Astrocyte (in vitro differentiated cells and primary cell): ENCODE results near the gene GPATCH8. TPM values are rescaled to one million over a fixed set of nuclear protein-coding genes. Genes with fewer than 3 reads are reported as not detected.

Experiments
- DNase-seq: peaks from one replicate; pipeline ENCODE4 v3.0.0-alpha.2; 2010; ENCODE audit warnings: low read depth
- FAIRE-seq: peaks from 2 replicates; lab custom pipeline; 2011; peaks lifted over from hg19 to GRCh38; lab: Jason Lieb, UNC
- H2AFZ ChIP-seq: 2 replicates; pipeline ENCODE4 v1.6.0; 2012; ENCODE audit warnings: low read depth, low read length, inconsistent platforms
- H3K27ac ChIP-seq: 2 replicates; pipeline ENCODE4 v1.5.1; 2011; ENCODE audit warnings: low read depth, low read length, inconsistent platforms
- H3K27me3 ChIP-seq: 2 replicates; pipeline ENCODE4 v1.6.0; 2011; ENCODE audit warnings: low read length, inconsistent platforms; ENCODE audit not compliant: insufficient read depth
- H3K36me3 ChIP-seq: 2 replicates; pipeline ENCODE4 v1.5.1; 2011; ENCODE audit warnings: low read length, inconsistent platforms; ENCODE audit not compliant: insufficient read depth
- H3K4me1 ChIP-seq: 2 replicates; pipeline ENCODE4 v1.5.1; 2011; ENCODE audit warnings: low read length, inconsistent platforms; ENCODE audit not compliant: insufficient read depth
- H3K4me2 ChIP-seq: 2 replicates; pipeline ENCODE4 v1.6.0; 2012; ENCODE audit warnings: low read length, inconsistent platforms
- H3K4me3 ChIP-seq: 2 replicates; pipeline ENCODE4 v1.5.1; 2011; ENCODE audit warnings: low read depth, mild to moderate bottlenecking, low read length, inconsistent platforms; ENCODE audit not compliant: insufficient read depth
- H3K79me2 ChIP-seq: 2 replicates; pipeline ENCODE4 v1.6.0; 2012; ENCODE audit warnings: mild to moderate bottlenecking, low read length, inconsistent platforms; ENCODE audit not compliant: insufficient read depth
- H3K9ac ChIP-seq: 2 replicates; pipeline ENCODE4 v1.6.0; 2012; ENCODE audit warnings: mild to moderate bottlenecking, low read length, inconsistent platforms
- H3K9me3 ChIP-seq: 2 replicates; pipeline ENCODE4 v1.5.1; 2012; ENCODE audit warnings: low read depth, mild to moderate bottlenecking, low read length, inconsistent platforms; ENCODE audit not compliant: insufficient read depth
- H4K20me1 ChIP-seq: 2 replicates; pipeline ENCODE4 v1.6.0; 2012; ENCODE audit warnings: low read length, inconsistent platforms; ENCODE audit not compliant: insufficient read depth
- H3K27ac Mint-ChIP-seq: one replicate; pipeline ENCODE4 v1.8.0; 2021; ENCODE audit warnings: mild to moderate bottlenecking, mixed read lengths; ENCODE audit not compliant: unreplicated experiment
- H3K27me3 Mint-ChIP-seq: one replicate; pipeline ENCODE4 v1.8.0; 2021; ENCODE audit warnings: low read depth, mixed read lengths; ENCODE audit not compliant: unreplicated experiment
- H3K36me3 Mint-ChIP-seq: one replicate; pipeline ENCODE4 v1.8.0; 2021; ENCODE audit warnings: low read depth, mixed read lengths; ENCODE audit not compliant: unreplicated experiment
- H3K4me1 Mint-ChIP-seq: one replicate; pipeline ENCODE4 v1.8.0; 2021; ENCODE audit warnings: low read depth, mixed read lengths; ENCODE audit not compliant: unreplicated experiment
- H3K4me3 Mint-ChIP-seq: one replicate; pipeline ENCODE4 v1.8.0; 2021; ENCODE audit warnings: mild to moderate bottlenecking, moderate library complexity, mixed read lengths; ENCODE audit not compliant: unreplicated experiment
- H3K9me3 Mint-ChIP-seq: one replicate; pipeline ENCODE4 v1.8.0; 2021; ENCODE audit warnings: mild to moderate bottlenecking, mixed read lengths; ENCODE audit not compliant: unreplicated experiment
- EZH2 ChIP-seq: IDR thresholded peaks from 2 replicates; pipeline ENCODE4 v1.6.1; 2012; ENCODE audit warnings: mild to moderate bottlenecking, low read length, inconsistent platforms; ENCODE audit not compliant: insufficient read depth
- total RNA-seq: library from RNA; stranded (reverse); gene quantifications from 2 replicates; pipeline ENCODE4 v1.2.1, GENCODE V29; 2021
- TF ChIP-seq, protein P1 (sequence below): IDR thresholded peaks from 2 replicates; pipeline ENCODE4 v1.5.1; 2011; ENCODE audit warnings: low read depth, mild to moderate bottlenecking, inconsistent platforms, low read length, moderate library complexity; ENCODE audit not compliant: insufficient read depth

The GPATCH8 gene
- total RNA-seq, 1 donor from 2014 or later = 43.3 TPM

DNA sequence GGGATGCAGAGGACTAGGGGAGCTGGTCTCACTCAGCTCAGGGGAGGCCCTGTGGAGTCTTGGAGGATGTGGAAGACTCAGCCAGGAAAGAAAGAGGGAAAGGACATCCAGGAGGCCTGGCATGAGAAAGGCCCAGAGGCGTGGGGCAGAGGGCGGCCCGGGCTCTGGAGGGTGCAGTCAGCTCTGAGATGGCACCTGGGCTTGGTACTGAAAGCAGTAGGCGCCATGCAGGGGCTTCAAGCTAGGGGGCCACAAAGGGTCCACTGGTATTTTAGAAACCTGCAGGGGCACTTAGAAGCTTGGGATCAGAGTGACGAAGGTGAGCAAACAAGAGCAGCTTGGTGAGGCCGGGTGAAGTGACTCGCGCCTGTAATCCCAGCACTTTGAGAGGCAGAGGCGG is 145.1 kb downstream of the GPATCH8 start:
- Mint-ChIP-seq H3K27ac (no peak overlapping the region), H3K27me3 (peaks cover 2% of the 10 kb centered on the region), H3K9me3 (no peaks in the 10 kb centered on the region), H3K36me3 (peaks cover 9% of the 10 kb centered on the region), H3K4me1 (peaks cover 15% of the 10 kb centered on the region), H3K4me3 (no peak overlapping the region)
- peaks cover 52% of the 10 kb centered on the region for H4K20me1 ChIP-seq
- TF ChIP-seq EZH2 = no peak
- TF ChIP-seq, protein P1, sequence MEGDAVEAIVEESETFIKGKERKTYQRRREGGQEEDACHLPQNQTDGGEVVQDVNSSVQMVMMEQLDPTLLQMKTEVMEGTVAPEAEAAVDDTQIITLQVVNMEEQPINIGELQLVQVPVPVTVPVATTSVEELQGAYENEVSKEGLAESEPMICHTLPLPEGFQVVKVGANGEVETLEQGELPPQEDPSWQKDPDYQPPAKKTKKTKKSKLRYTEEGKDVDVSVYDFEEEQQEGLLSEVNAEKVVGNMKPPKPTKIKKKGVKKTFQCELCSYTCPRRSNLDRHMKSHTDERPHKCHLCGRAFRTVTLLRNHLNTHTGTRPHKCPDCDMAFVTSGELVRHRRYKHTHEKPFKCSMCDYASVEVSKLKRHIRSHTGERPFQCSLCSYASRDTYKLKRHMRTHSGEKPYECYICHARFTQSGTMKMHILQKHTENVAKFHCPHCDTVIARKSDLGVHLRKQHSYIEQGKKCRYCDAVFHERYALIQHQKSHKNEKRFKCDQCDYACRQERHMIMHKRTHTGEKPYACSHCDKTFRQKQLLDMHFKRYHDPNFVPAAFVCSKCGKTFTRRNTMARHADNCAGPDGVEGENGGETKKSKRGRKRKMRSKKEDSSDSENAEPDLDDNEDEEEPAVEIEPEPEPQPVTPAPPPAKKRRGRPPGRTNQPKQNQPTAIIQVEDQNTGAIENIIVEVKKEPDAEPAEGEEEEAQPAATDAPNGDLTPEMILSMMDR = no peak
- no peaks in the 10 kb centered on the region for H3K27me3 ChIP-seq
- no peaks in the 10 kb centered on the region for H3K36me3 ChIP-seq
- DNase-seq (no peak), FAIRE-seq (no peak)
- no peak overlapping the region for H3K4me3 ChIP-seq
- no peak overlapping the region for H3K27ac ChIP-seq
- peaks cover 6% of the 10 kb centered on the region for H3K79me2 ChIP-seq
- no peaks in the 10 kb centered on the region for H3K9me3 ChIP-seq
- H3K4me1 ChIP-seq = peaks cover 14% of the 10 kb centered on the region
- H2AFZ ChIP-seq = no peak overlapping the region
- H3K4me2 ChIP-seq = no peak overlapping the region
- no peak overlapping the region for H3K9ac ChIP-seq

DNA sequence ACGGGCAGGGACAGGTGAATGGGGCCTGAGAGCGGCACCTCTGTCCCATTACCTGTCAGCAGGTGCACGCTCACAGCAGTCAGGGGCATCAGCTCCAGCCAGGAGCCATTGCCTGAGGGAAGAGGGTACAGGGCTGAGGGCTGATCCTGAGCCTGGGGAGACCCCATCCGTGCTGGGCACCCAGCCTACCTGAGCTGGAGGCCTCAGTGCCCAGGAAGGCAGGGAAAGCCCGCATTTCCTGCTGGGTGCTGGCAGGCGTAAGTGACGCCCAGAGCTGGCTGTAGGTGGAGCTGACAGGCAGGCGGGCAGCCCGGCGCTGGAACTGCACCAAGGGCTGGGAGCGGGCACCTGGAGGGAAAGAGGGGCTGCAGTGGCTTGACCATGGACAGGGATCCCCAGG is 147.0 kb downstream of the GPATCH8 start:
- DNase-seq = no peak
- Histone ChIP-seq H3K27ac (no peak overlapping the region), H4K20me1 (peaks cover 52% of the 10 kb centered on the region), H3K36me3 (no peaks in the 10 kb centered on the region), H3K9me3 (no peaks in the 10 kb centered on the region), H3K4me2 (no peak overlapping the region), H3K79me2 (peaks cover 3% of the 10 kb centered on the region), H3K4me1 (peaks cover 5% of the 10 kb centered on the region), H3K27me3 (no peaks in the 10 kb centered on the region), H2AFZ (no peak overlapping the region), H3K4me3 (no peak overlapping the region), H3K9ac (no peak overlapping the region)
- Mint-ChIP-seq H3K4me3 (no peak overlapping the region), H3K9me3 (no peaks in the 10 kb centered on the region), H3K4me1 (peaks cover 10% of the 10 kb centered on the region), H3K36me3 (peaks cover 13% of the 10 kb centered on the region), H3K27ac (no peak overlapping the region), H3K27me3 (peaks cover 5% of the 10 kb centered on the region)
- no peak for FAIRE-seq
- TF ChIP-seq, protein P1 = no peak
- TF ChIP-seq EZH2 = no peak

DNA sequence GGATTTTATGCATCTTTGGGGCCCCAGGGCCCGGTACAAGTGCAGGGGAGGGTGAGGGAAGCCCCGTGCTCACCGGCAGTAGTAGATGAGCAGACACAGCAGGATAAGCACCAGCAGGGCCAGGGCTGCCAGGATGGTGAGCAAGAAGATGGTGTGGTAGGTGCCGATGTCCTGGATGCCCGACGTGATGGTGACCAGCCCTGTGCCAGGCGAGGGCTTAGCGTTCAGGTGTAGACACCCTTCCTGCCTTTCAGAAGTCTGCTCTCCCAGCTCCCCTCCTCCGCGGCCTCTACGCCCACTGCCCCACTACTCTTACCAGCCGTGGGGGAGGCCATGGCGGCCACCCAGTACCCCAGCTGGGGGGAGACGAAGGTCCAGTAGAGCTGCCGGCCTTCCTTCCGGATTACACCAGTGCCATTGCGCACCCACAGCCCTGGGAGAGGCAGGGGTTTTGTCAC is 147.5 kb downstream of the GPATCH8 start:
- no peaks in the 10 kb centered on the region for H3K4me1 ChIP-seq
- Mint-ChIP-seq H3K9me3 (no peaks in the 10 kb centered on the region), H3K4me3 (no peak overlapping the region), H3K27me3 (peaks cover 5% of the 10 kb centered on the region), H3K27ac (no peak overlapping the region), H3K36me3 (peaks cover 15% of the 10 kb centered on the region), H3K4me1 (peaks cover 4% of the 10 kb centered on the region)
- H2AFZ ChIP-seq = no peak overlapping the region
- H4K20me1 ChIP-seq = peaks cover 50% of the 10 kb centered on the region
- no peak overlapping the region for H3K9ac ChIP-seq
- H3K9me3 ChIP-seq = no peaks in the 10 kb centered on the region
- H3K27ac ChIP-seq = no peak overlapping the region
- TF ChIP-seq, protein P1 = no peak
- no peak for TF ChIP-seq EZH2
- no peaks in the 10 kb centered on the region for H3K27me3 ChIP-seq
- FAIRE-seq = no peak
- H3K4me2 ChIP-seq = no peak overlapping the region
- DNase-seq = no peak
- no peak overlapping the region for H3K4me3 ChIP-seq
- H3K79me2 ChIP-seq = no peaks in the 10 kb centered on the region
- H3K36me3 ChIP-seq = no peaks in the 10 kb centered on the region
